ENCODE data around the gene LPCAT2.

Gene LPCAT2
- total RNA-seq, result 0 to 2.8 (median 0.11) reads per million in 9 experiments

DNA sequence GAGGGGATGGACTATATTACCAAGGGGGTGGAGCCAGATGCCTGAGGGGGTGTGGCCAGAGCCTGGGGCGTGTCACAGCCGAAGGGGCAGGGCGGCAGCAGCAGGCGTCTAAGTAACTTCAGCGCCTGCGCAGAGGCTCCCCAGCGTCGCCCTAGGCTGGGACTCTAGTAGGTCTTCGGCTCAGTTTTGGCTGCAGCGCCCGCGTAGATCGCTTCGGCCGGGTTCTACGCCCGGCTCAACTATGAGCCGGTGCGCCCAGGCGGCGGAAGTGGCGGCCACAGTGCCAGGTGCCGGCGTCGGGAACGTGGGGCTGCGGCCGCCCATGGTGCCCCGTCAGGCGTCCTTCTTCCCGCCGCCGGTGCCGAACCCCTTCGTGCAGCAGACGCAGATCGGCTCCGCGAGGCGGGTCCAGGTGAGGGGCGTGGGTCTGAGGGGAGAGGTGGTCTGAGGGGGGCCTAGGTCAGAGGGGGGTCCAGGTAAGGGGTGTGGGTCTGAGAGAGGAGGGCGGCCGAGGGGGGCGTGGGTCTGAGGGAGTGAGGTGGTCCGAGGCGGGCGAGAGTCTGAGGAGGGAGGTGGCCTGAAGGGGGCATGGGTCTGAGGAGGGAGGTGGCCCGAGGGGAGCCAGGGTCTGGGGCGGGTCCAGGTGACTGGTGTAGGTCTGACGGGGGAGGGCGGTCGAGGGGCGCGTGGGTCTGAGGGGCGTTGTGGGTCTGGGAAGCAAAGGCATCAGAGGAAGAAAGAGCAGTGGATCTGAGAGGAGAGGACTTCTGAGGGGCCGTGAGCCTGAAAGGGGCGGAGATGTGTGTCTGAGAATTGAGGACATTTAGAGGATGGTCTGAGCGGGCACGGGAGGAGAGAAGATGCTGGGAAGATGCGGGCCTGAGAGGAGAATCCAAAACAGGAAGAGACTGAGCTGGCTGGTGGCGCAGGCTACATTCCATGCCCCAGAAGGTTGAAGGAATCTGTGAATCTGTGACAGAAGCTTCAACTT lies at the start of gene LPCAT2:
TSS of gene LPCAT2 (plus strand) at position 132 of the 991 bp plus-strand sequence. CDS start at position 242, 110 bp downstream.
- H3K36me3 Mint-ChIP-seq (ENCODE audit: insufficient read depth), result no peaks in the 10 kb centered on the region
- H3K27me3 Mint-ChIP-seq, result peaks cover 46 to 68% of the 10 kb centered on the region in 2 donors
- no peak within 1 kb of the TSS for H3K27ac Mint-ChIP-seq
- ATAC-seq (replicated peaks) (peak; percentile 29), DNase-seq (no peak)
- peaks cover 3 to 4% of the 10 kb centered on the region in 2 donors for H3K4me1 Mint-ChIP-seq (ENCODE audit: low read depth in 2 of 2)
- peak within 1 kb of the TSS; percentile 36 to 63 for H3K4me3 Mint-ChIP-seq
- H3K9me3 Mint-ChIP-seq, result peaks cover 0 to 3% of the 10 kb centered on the region in 2 donors

DNA sequence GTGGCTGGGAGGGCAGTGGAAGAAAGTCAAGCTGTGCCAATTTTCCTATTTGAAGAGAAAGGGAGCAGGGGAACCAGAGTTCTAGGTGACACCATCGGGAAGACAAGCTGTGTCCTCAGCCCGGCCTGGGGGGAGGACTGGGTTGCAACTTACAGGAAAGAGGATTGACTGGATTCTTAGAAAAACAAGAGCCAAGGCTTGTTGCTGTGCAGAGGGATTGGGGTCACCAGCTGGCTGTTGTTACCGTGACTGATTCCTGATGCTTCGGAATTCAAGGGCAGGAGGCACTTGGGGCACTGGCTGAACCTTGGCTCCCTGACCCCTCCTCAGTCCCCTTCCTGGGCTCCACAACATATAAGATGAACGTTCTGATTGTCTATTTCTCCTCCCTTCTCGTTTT lies 46.6 kb upstream of the LPCAT2 start:
- no peak for DNase-seq
- no peak overlapping the region for H3K4me3 Mint-ChIP-seq
- no peak for ATAC-seq (replicated peaks)
- H3K27me3 Mint-ChIP-seq, result peaks cover 20 to 22% of the 10 kb centered on the region in 2 donors
- no peaks in the 10 kb centered on the region for H3K9me3 Mint-ChIP-seq
- H3K27ac Mint-ChIP-seq, result no peak overlapping the region
- peaks cover 7% of the 10 kb centered on the region for H3K36me3 Mint-ChIP-seq (ENCODE audit: insufficient read depth)
- peaks cover 0 to 7% of the 10 kb centered on the region in 2 donors for H3K4me1 Mint-ChIP-seq (ENCODE audit: low read depth in 2 of 2)

- ATAC-seq (replicated peaks) (no peak), DNase-seq (no peak)
- H3K4me1 Mint-ChIP-seq (ENCODE audit: low read depth in 2 of 2), result peaks cover 0 to 7% of the 10 kb centered on the region in 2 donors
- H3K4me3 Mint-ChIP-seq, result no peak overlapping the region
- no peaks in the 10 kb centered on the region for H3K9me3 Mint-ChIP-seq
- peaks cover 12 to 22% of the 10 kb centered on the region in 2 donors for H3K27me3 Mint-ChIP-seq
- peaks cover 7% of the 10 kb centered on the region for H3K36me3 Mint-ChIP-seq (ENCODE audit: insufficient read depth)
- H3K27ac Mint-ChIP-seq, result no peak overlapping the region
Observed at GRCh38 chr16:55464375-55464774, 44.5 kb upstream of the LPCAT2 start.

DNA sequence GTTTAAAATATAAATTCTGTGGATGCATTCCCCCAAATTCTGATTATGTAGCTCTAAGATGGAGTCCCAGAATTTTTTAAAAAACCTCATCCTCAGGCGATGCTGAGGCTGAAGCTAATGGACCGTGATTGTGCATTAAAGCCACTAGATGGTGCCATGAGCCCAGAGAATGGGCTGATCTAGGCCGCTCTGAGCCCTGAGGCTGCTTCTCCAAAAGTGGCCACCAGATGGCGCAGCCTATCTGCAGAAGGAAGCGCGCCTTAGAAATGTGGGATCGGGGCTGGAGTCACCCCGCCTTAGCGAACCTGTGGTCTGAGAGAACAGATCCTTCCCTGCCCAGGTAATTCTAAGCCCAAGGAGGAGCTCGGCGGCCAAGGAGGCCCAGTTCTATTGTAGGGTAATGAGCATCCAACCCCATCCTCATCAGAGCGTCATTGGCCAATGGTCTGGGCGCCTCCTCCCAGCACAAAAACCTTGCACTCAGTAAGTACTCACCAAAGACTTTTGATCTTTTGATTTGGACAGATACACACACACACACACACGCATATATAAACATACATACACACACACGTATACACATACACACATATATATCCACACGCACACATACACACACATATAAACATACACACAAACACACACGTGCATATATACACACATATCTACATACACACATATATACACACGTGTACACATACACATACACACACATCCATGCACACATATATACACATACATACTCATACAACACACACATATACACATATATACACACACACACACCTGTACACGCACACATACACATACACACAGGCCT lies 43.6 kb upstream of the LPCAT2 start:
- Mint-ChIP-seq H3K27ac (no peak overlapping the region), H3K4me1 (ENCODE audit: low read depth in 2 of 2) (peaks cover 0 to 5% of the 10 kb centered on the region in 2 donors), H3K27me3 (peaks cover 5 to 15% of the 10 kb centered on the region in 2 donors), H3K4me3 (no peak overlapping the region), H3K36me3 (ENCODE audit: insufficient read depth) (peaks cover 7% of the 10 kb centered on the region), H3K9me3 (no peaks in the 10 kb centered on the region)
- ATAC-seq (replicated peaks) (peak; percentile 97), DNase-seq (peak; percentile 75 to 77 (median 77))

- Mint-ChIP-seq H3K36me3 (ENCODE audit: insufficient read depth) (peaks cover 7% of the 10 kb centered on the region), H3K4me1 (ENCODE audit: low read depth in 2 of 2) (peaks cover 0 to 5% of the 10 kb centered on the region in 2 donors), H3K27me3 (peaks cover 5 to 15% of the 10 kb centered on the region in 2 donors), H3K9me3 (no peaks in the 10 kb centered on the region), H3K27ac (no peak overlapping the region), H3K4me3 (no peak overlapping the region)
- DNase-seq, result no peak
- ATAC-seq (replicated peaks), result no peak
Observed at GRCh38 chr16:55466209-55466608, 42.7 kb upstream of the LPCAT2 start.

DNA sequence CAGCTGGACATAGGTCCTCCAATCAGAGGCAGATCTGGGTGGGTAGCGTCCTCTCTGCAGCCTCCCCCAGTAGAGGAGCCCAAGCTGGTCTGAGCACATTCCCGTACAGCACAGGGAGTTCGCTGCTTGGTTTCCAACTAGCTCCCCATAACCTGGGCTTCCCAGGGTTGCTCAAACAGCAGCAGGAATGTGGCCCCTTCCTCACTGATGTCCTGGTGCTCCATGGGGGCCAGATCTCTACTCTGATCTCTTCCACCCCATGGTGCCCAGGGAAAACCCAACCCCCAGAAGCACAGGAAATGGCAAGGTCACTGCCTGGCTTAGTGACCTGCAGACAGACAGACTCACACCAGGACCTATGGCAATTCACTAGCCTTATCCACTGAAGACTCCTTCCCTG lies 41.0 kb upstream of the LPCAT2 start:
- Mint-ChIP-seq H3K9me3 (no peaks in the 10 kb centered on the region), H3K27me3 (peaks cover 5 to 7% of the 10 kb centered on the region in 2 donors), H3K4me3 (no peak overlapping the region), H3K36me3 (ENCODE audit: insufficient read depth) (peaks cover 7% of the 10 kb centered on the region), H3K27ac (no peak overlapping the region), H3K4me1 (ENCODE audit: low read depth in 2 of 2) (peaks cover 0 to 5% of the 10 kb centered on the region in 2 donors)
- no peak for DNase-seq
- ATAC-seq (replicated peaks), result no peak

GRCh38 chr16:55468352-55468990 lies 40.4 kb upstream of the LPCAT2 start:
- Mint-ChIP-seq H3K4me1 (ENCODE audit: low read depth in 2 of 2) (peaks cover 0 to 5% of the 10 kb centered on the region in 2 donors), H3K27ac (no peak overlapping the region), H3K36me3 (ENCODE audit: insufficient read depth) (peaks cover 7% of the 10 kb centered on the region), H3K27me3 (peaks cover 5 to 7% of the 10 kb centered on the region in 2 donors), H3K4me3 (no peak overlapping the region), H3K9me3 (no peaks in the 10 kb centered on the region)
- ATAC-seq (replicated peaks), result no peak
- DNase-seq, result no peak

DNA sequence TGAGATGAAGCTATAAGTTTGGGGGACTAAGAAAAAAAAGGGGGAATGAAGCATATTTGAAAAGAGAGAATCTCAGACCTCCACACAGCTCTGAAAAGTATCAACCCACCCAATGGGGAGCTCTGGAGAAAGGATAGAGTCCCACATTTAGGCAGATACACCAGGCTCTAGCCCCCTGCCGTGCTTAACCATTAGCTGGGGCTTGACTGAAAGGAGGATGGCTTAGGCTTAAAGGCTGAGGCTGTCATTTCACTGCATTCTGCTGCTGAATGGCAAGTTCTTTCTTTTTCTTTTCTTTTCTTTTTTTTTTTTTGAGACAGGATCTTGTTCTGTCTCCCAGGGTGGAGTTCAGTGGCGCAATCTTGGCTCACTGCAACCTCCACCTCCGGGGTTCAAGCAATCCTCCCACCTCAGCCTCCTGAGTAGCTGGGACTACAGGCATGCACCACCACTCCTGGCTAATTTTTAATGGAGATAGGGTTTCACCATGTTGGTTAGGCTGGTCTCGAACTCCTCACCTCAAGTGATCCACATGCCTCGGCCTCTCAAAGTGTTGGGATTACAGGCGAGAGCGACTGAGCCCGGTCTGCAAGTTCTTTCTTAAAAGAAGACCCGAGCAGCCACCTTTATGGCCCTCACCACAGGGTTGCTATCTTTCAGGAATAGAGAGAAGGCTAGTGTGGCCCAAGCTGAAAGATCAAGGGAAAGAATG lies 38.9 kb upstream of the LPCAT2 start:
- Mint-ChIP-seq H3K36me3 (ENCODE audit: insufficient read depth) (peaks cover 3% of the 10 kb centered on the region), H3K27ac (no peak overlapping the region), H3K4me1 (ENCODE audit: low read depth in 2 of 2) (peaks cover 0 to 5% of the 10 kb centered on the region in 2 donors), H3K4me3 (no peak overlapping the region), H3K9me3 (no peaks in the 10 kb centered on the region), H3K27me3 (peaks cover 5 to 16% of the 10 kb centered on the region in 2 donors)
- ATAC-seq (replicated peaks) (no peak), DNase-seq (no peak)

GRCh38 chr16:55470533-55471371 lies 38.1 kb upstream of the LPCAT2 start:
- peaks cover 5 to 18% of the 10 kb centered on the region in 2 donors for H3K27me3 Mint-ChIP-seq
- no peak overlapping the region for H3K4me3 Mint-ChIP-seq
- H3K36me3 Mint-ChIP-seq (ENCODE audit: insufficient read depth), result no peaks in the 10 kb centered on the region
- ATAC-seq (replicated peaks), result no peak
- H3K27ac Mint-ChIP-seq, result no peak overlapping the region
- H3K9me3 Mint-ChIP-seq, result no peaks in the 10 kb centered on the region
- H3K4me1 Mint-ChIP-seq (ENCODE audit: low read depth in 2 of 2), result peaks cover 0 to 2% of the 10 kb centered on the region in 2 donors
- DNase-seq, result no peak

GRCh38 chr16:55471448-55472097 lies 37.3 kb upstream of the LPCAT2 start:
- Mint-ChIP-seq H3K4me3 (no peak overlapping the region), H3K9me3 (no peaks in the 10 kb centered on the region), H3K27ac (no peak overlapping the region), H3K27me3 (peaks cover 8 to 23% of the 10 kb centered on the region in 2 donors), H3K4me1 (ENCODE audit: low read depth in 2 of 2) (no peaks in the 10 kb centered on the region), H3K36me3 (ENCODE audit: insufficient read depth) (no peaks in the 10 kb centered on the region)
- DNase-seq (no peak), ATAC-seq (replicated peaks) (no peak)

DNA sequence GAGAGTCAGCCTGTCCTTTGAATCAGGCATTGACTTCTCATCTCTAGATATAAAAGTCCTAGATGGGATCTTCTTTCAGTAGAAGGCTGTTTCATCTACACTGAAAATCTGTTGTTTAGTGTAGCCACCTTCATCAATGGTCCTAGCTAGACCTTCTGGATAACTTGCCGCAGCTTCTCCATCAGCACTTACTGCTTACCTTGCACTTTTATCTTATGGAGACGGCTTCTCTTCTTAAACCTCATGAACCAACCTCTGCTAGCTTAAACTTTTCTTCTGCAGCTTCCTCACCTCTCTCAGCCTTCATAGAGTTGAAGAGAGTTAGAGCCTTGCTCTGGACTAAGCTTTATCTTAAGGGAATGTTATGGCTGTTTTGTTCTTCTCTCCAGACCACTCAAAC lies 35.3 kb upstream of the LPCAT2 start:
- Mint-ChIP-seq H3K27ac (no peak overlapping the region), H3K27me3 (peaks cover 20 to 43% of the 10 kb centered on the region in 2 donors), H3K4me1 (ENCODE audit: low read depth in 2 of 2) (no peaks in the 10 kb centered on the region), H3K9me3 (no peaks in the 10 kb centered on the region), H3K36me3 (ENCODE audit: insufficient read depth) (no peaks in the 10 kb centered on the region), H3K4me3 (no peak overlapping the region)
- ATAC-seq (replicated peaks) (no peak), DNase-seq (no peak)

Measured in effector memory CD8-positive, alpha-beta T cell (primary cell).